HepG2 (cell line): ENCODE measurements around the gene HPCAL1. TPM values are rescaled to one million over a fixed set of nuclear protein-coding genes. Genes with fewer than 3 reads are reported as not detected.

Experiments
- ATAC-seq: fragments of 200-7000 bp; cut with Tn5 transposase; 3 replicates; pipeline ENCODE4 v1.9.1; 2020; ENCODE audit warnings: mild to moderate bottlenecking, moderate library complexity
- BruUV-seq: library from RNA; stranded (reverse); fragments of 400-500 nt; replicated peaks from 2 replicates; lab custom pipeline; 2021; lab: Mats Ljungman, UMichigan
- CTCF ChIA-PET: fragments of 300-600 bp; formaldehyde crosslinking; extraction: SDS; loops from one replicate; lab custom pipeline; 2021; ENCODE audit warnings: low total read pairs, inconsistent platforms, low intra/inter-chr PET ratio; lab: Yijun Ruan, JAX
- POLR2A ChIA-PET: fragments of 350-600 bp; sonication (Branson Sonifier 250); formaldehyde crosslinking; loops from one replicate; lab custom pipeline; 2020; ENCODE audit warnings: antibody characterized with exemption, inconsistent platforms; lab: Yijun Ruan, JAX
- DNase-seq: peaks from one replicate; pipeline ENCODE4 v3.0.0-alpha.2; 2015; ENCODE audit warnings: low spot score
- FAIRE-seq: peaks from 3 replicates; lab custom pipeline; 2011; peaks lifted over from hg19 to GRCh38; lab: Jason Lieb, UNC
- H2AFZ ChIP-seq: one replicate; pipeline ENCODE4 v1.6.1; 2011; ENCODE audit warnings: low read length, inconsistent platforms
- H3K27ac ChIP-seq: fragments of 300-600 bp; 3 replicates; pipeline ENCODE4 v1.8.0; 2011; ENCODE audit warnings: mixed run types, mild to moderate bottlenecking, mixed read lengths, low read length, inconsistent platforms; ENCODE audit not compliant: insufficient read depth; ENCODE audit errors: extremely low read length
- H3K27me3 ChIP-seq, 2 experiments: fragments of 200-600 bp in 1 of 2; 2 replicates in 1 of 2; 3 replicates in 1 of 2; pipeline versions ENCODE4 v1.6.0 to v1.8.0; 2011; ENCODE audit warnings: low read length in 2 of 2, mild to moderate bottlenecking in 2 of 2, moderate library complexity in 2 of 2, inconsistent platforms in 1 of 2; ENCODE audit not compliant: insufficient read depth in 2 of 2, control insufficient read depth in 1 of 2
- H3K36me3 ChIP-seq, 2 experiments: fragments of 200-600 bp in 1 of 2; replicated peaks in 1 of 2; 2 replicates in 1 of 2; 3 replicates in 1 of 2; pipeline versions ENCODE4 v1.5.1 to v1.8.0; 2011; ENCODE audit warnings: low read length in 2 of 2, inconsistent platforms in 1 of 2; ENCODE audit not compliant: insufficient read depth in 2 of 2, control insufficient read depth in 1 of 2
- H3K4me1 ChIP-seq: 2 replicates; pipeline ENCODE4 v1.5.1; 2012; ENCODE audit warnings: low read length, inconsistent platforms; ENCODE audit not compliant: insufficient read depth
- H3K4me2 ChIP-seq: 2 replicates; pipeline ENCODE4 v1.6.0; 2011; ENCODE audit warnings: low read depth, low read length, inconsistent platforms
- H3K4me3 ChIP-seq, 3 experiments: fragments of 200-600 bp in 1 of 3; sonication (generic), shearing (Covaris generic) in 1 of 3; replicated peaks in 1 of 3; 2 replicates each; pipeline ENCODE4 v1.5.1; 2011 to 2016; ENCODE audit warnings: low read length in 3 of 3, inconsistent platforms in 2 of 3, low read depth in 2 of 3, mild to moderate bottlenecking in 2 of 3, control low read depth in 1 of 3, mixed read lengths in 1 of 3; ENCODE audit not compliant: insufficient read depth in 1 of 3
- H3K79me2 ChIP-seq: one replicate; pipeline ENCODE4 v1.6.1; 2011; ENCODE audit warnings: low read length, inconsistent platforms; ENCODE audit not compliant: insufficient read depth
- H3K9ac ChIP-seq: 2 replicates; pipeline ENCODE4 v1.6.0; 2011; ENCODE audit warnings: mild to moderate bottlenecking, low read depth, low read length, inconsistent platforms; ENCODE audit not compliant: insufficient read depth
- H3K9me3 ChIP-seq: 2 replicates; pipeline ENCODE4 v1.5.1; 2012; ENCODE audit warnings: mild to moderate bottlenecking, low read length
- H4K20me1 ChIP-seq: 2 replicates; pipeline ENCODE4 v1.6.0; 2011; ENCODE audit warnings: inconsistent platforms, mild to moderate bottlenecking, low read length, moderate library complexity; ENCODE audit not compliant: insufficient read depth
- AGO2 ChIP-seq: fragments of 200-400 bp; formaldehyde crosslinking; optimal IDR thresholded peaks from 2 replicates; pipeline ENCODE3; 2017; ENCODE audit warnings: mild to moderate bottlenecking, low read depth, low read length, moderate library complexity
- HNRNPLL ChIP-seq: fragments of 200-400 bp; formaldehyde crosslinking; IDR thresholded peaks from 2 replicates; pipeline ENCODE4 v1.6.1; 2017; ENCODE audit warnings: mild to moderate bottlenecking, low read depth, low read length; ENCODE audit not compliant: poor library complexity, severe bottlenecking
- KDM3A ChIP-seq: IDR thresholded peaks from 2 replicates; pipeline ENCODE4 v1.6.1; 2018; ENCODE audit warnings: low read depth, missing compliant biosample characterization
- NBN ChIP-seq: fragments of 450-650 bp; conservative IDR thresholded peaks from 2 replicates; pipeline ENCODE4 v1.6.1; 2017
- PAWR ChIP-seq: sonication (generic); formaldehyde crosslinking; IDR thresholded peaks from 2 replicates; pipeline ENCODE4 v1.4.0; 2020; ENCODE audit warnings: missing genetic modification reagents, mild to moderate bottlenecking, borderline replicate concordance
- PRMT3 ChIP-seq: sonication (generic); formaldehyde crosslinking; IDR thresholded peaks from 2 replicates; pipeline ENCODE4 v1.8.1; 2022; ENCODE audit warnings: low read depth, mild to moderate bottlenecking, moderate library complexity, missing genetic modification reagents, borderline replicate concordance
- RFXANK ChIP-seq: IDR thresholded peaks from 2 replicates; pipeline ENCODE4 v1.6.1; 2016
- SATB2 ChIP-seq: sonication (generic); formaldehyde crosslinking; IDR thresholded peaks from 2 replicates; pipeline ENCODE4 v1.5.0; 2020; ENCODE audit warnings: missing genetic modification reagents
- SOX13 ChIP-seq, 3 experiments: fragments of 450-650 bp in 1 of 3; sonication (generic) in 1 of 3; formaldehyde crosslinking in 1 of 3; IDR thresholded peaks in 2 of 3; conservative IDR thresholded peaks in 1 of 3; 2 replicates each; pipeline versions ENCODE4 v1.5.0 to v1.6.1; 2016 to 2020; ENCODE audit warnings: antibody characterized with exemption in 1 of 3, mild to moderate bottlenecking in 1 of 3, missing compliant biosample characterization in 1 of 3, missing genetic modification reagents in 1 of 3, moderate library complexity in 1 of 3
- SRSF1 ChIP-seq: fragments of 200-400 bp; formaldehyde crosslinking; optimal IDR thresholded peaks from 2 replicates; pipeline ENCODE3; 2017; ENCODE audit warnings: mild to moderate bottlenecking, low read depth, low read length, moderate library complexity
- U2AF2 ChIP-seq: fragments of 200-400 bp; formaldehyde crosslinking; IDR thresholded peaks from 2 replicates; pipeline ENCODE4 v1.6.1; 2017; ENCODE audit warnings: low read depth, mild to moderate bottlenecking, low read length
- ZEB1 ChIP-seq: IDR thresholded peaks from 2 replicates; pipeline ENCODE4 v1.6.1; 2012; ENCODE audit warnings: mild to moderate bottlenecking, low read depth, inconsistent platforms; ENCODE audit not compliant: insufficient replicate concordance
- ZNF12 ChIP-seq: sonication (generic); formaldehyde crosslinking; IDR thresholded peaks from 2 replicates; pipeline ENCODE4 v1.5.0; 2020; ENCODE audit warnings: missing genetic modification reagents
- ZNF564 ChIP-seq: sonication (generic); formaldehyde crosslinking; IDR thresholded peaks from 2 replicates; pipeline ENCODE4 v1.8.1; 2023; ENCODE audit warnings: mild to moderate bottlenecking, missing genetic modification reagents
- ZNF850 ChIP-seq: sonication (generic); formaldehyde crosslinking; conservative IDR thresholded peaks from 2 replicates; pipeline ENCODE4 v1.9.0; 2021; ENCODE audit warnings: mild to moderate bottlenecking, missing genetic modification reagents
- WGBS: methylation state at CpG from one replicate; pipeline ENCODE4 v1.1.6; 2017; ENCODE audit warnings: low lambda C conversion rate; 5-methylcytosine and 5-hydroxymethylcytosine counted together
- in situ Hi-C: cut with HindIII; loops from 2 replicates; pipeline ENCODE4 v1.10.0; 2017; ENCODE audit warnings: low pct_unique_long_range_greater_than_20kb; ENCODE audit not compliant: extremely low pct_ligation_motif_present
- intact Hi-C: fragments of 100-400 bp; cut with micrococcal nuclease; formaldehyde crosslinking; loops from one replicate; pipeline ENCODE4 v1.10.0; 2022; ENCODE audit not compliant: unreplicated experiment
- polyA plus RNA-seq, 8 experiments: library from polyadenylated mRNA; depleted of rRNA in 3 of 8; stranded (reverse) in 7 of 8; unstranded in 1 of 8; fragments of >200 nt; fragmentation: Illumina TruSeq in 4 of 8; extraction: Trizol in 4 of 8; gene quantifications; 2 replicates each; pipeline versions ENCODE4 v1.2.1 to v1.2.3, GENCODE V29; 2011 to 2016; ENCODE audit warnings: low read depth in 4 of 8, missing spikeins in 1 of 8, mixed read lengths in 1 of 8; ENCODE audit not compliant: insufficient read depth in 1 of 8
- total RNA-seq, 5 experiments: library from RNA; depleted of rRNA; stranded (reverse); fragments of >200 nt; fragmentation: Illumina TruSeq; extraction: Trizol; gene quantifications; 2 replicates each; pipeline ENCODE4 v1.2.3, GENCODE V29; 2016; ENCODE audit warnings: low read depth in 1 of 5

HPCAL1 gene
- total and polyA plus RNA-seq, 2 of the 13 experiments (the other 11 are each of a cell fraction or from before 2014, with no cell fraction given), result 29.5 to 29.9 TPM

- H3K36me3 ChIP-seq, result peaks cover 4 to 6% of the 10 kb centered on the region in 2 experiments; a peak in 3 of 5 replicates
- DNase-seq (no peak), FAIRE-seq (no peak), ATAC-seq (no peak)
- no peak overlapping the region for H3K9ac ChIP-seq
- TF ChIP-seq ZNF12 (CRISPR knock-in tag), result no peak
- H3K27ac ChIP-seq, result no peak overlapping the region
- H3K4me1 ChIP-seq, result peaks cover 16% of the 10 kb centered on the region
- in situ Hi-C loops (no loop called here), intact Hi-C loops (no loop called here)
- no peak overlapping the region for H2AFZ ChIP-seq
- H3K4me3 ChIP-seq, result no peak overlapping the region
- 94% methylated on average over 10 of the region's 10 CpGs for WGBS
- no peaks in the 10 kb centered on the region for H3K9me3 ChIP-seq
- peaks cover 6% of the 10 kb centered on the region; the same call in 1 of the 2 replicates for H4K20me1 ChIP-seq
- H3K4me2 ChIP-seq, result no peak overlapping the region
- H3K79me2 ChIP-seq, result peaks cover 5% of the 10 kb centered on the region
- BruUV-seq, result no TSS peak
- POLR2A ChIA-PET, result no interaction called here
- CTCF ChIA-PET, result no interaction called here
- no peaks in the 10 kb centered on the region for H3K27me3 ChIP-seq
These were observed 51.7 kb downstream of the HPCAL1 start for GRCh38 chr2:10354399-10354798.

GRCh38 chr2:10355471-10356438 lies 53.1 kb downstream of the HPCAL1 start:
- FAIRE-seq, result no peak
- H3K27ac ChIP-seq, result no peak overlapping the region
- intact Hi-C loops, result no loop called here

More at GRCh38 chr2:10355471-10356438, 53.1 kb downstream of the HPCAL1 start:
- peaks cover 4 to 6% of the 10 kb centered on the region in 2 experiments; a peak in 3 of 5 replicates for H3K36me3 ChIP-seq
- in situ Hi-C loops, result no loop called here
- no TSS peak for BruUV-seq
- DNase-seq, result no peak
- peaks cover 6% of the 10 kb centered on the region; the same call in 1 of the 2 replicates for H4K20me1 ChIP-seq
- peaks cover 5% of the 10 kb centered on the region for H3K79me2 ChIP-seq
- no peaks in the 10 kb centered on the region for H3K9me3 ChIP-seq
- H2AFZ ChIP-seq, result no peak overlapping the region
- no peak for TF ChIP-seq ZNF850 (CRISPR knock-in tag)
- TF ChIP-seq ZEB1, result no peak
- no peak for TF ChIP-seq ZNF564 (CRISPR knock-in tag)
- no peak for TF ChIP-seq RFXANK (CRISPR knock-in tag)
- TF ChIP-seq PRMT3 (CRISPR knock-in tag), result no peak
- no peak for TF ChIP-seq SOX13 (IDR thresholded peaks at IDR 0.05)
- TF ChIP-seq SOX13 (CRISPR knock-in tag; conservative IDR thresholded peaks at IDR 0.05 in 1 of 2, IDR thresholded peaks at IDR 0.05 in 1 of 2), result no peak
- TF ChIP-seq SATB2 (CRISPR knock-in tag), result no peak
- TF ChIP-seq NBN, result no peak
- TF ChIP-seq U2AF2, result no peak
- TF ChIP-seq PAWR (CRISPR knock-in tag), result no peak
- no peak for TF ChIP-seq AGO2
- no peak for TF ChIP-seq SRSF1
- TF ChIP-seq HNRNPLL, result no peak
- no peak for TF ChIP-seq KDM3A (CRISPR knock-in tag)
- CTCF ChIA-PET, result no interaction called here
- POLR2A ChIA-PET, result no interaction called here
- H3K4me2 ChIP-seq, result no peak overlapping the region
- WGBS, result 93% methylated on average over 16 of the region's 16 CpGs
- peak; percentile 34; the same call in 2 of the 3 replicates for ATAC-seq
- H3K27me3 ChIP-seq, result no peaks in the 10 kb centered on the region
- H3K4me1 ChIP-seq, result peaks cover 16% of the 10 kb centered on the region
- no peak overlapping the region for H3K4me3 ChIP-seq
- H3K9ac ChIP-seq, result no peak overlapping the region
